Muscle of leg (tissue), 11 donors: ENCODE measurements around the gene SPATA7. TPM values are rescaled to one million over a fixed set of nuclear protein-coding genes. Genes with fewer than 3 reads are reported as not detected.

Source experiments
- DNase-seq: peaks from one replicate; pipeline ENCODE4 v3.0.0; 2013
- H3K27ac ChIP-seq: one replicate; pipeline ENCODE4 v1.5.1; 2013; ENCODE audit warnings: mild to moderate bottlenecking, low read length, control low read depth
- H3K27me3 ChIP-seq: one replicate; pipeline ENCODE4 v1.6.1; 2013; ENCODE audit warnings: low read length; ENCODE audit not compliant: control insufficient read depth, insufficient read depth
- H3K36me3 ChIP-seq: one replicate; pipeline ENCODE4 v1.6.1; 2013; ENCODE audit warnings: low read length; ENCODE audit not compliant: control insufficient read depth, insufficient read depth
- H3K4me1 ChIP-seq: one replicate; pipeline ENCODE4 v1.6.1; 2013; ENCODE audit warnings: low read length; ENCODE audit not compliant: control insufficient read depth, insufficient read depth
- H3K4me3 ChIP-seq: one replicate; pipeline ENCODE4 v1.5.1; 2013; ENCODE audit warnings: low read length, control low read depth
- H3K9me3 ChIP-seq: replicated peaks from 2 replicates; pipeline ENCODE4 v1.6.1; 2013; ENCODE audit warnings: low read depth, low read length; ENCODE audit not compliant: control insufficient read depth
- WGBS: methylation state at CpG from one replicate; pipeline ENCODE4 v1.1.5; 2013; ENCODE audit warnings: missing lambda C conversion rate; ENCODE audit not compliant: insufficient coverage; 5-methylcytosine and 5-hydroxymethylcytosine counted together
- polyA plus RNA-seq, 8 donors: library from polyadenylated mRNA; unstranded; fragments of 120-200 nt; gene quantifications; one replicate each; pipeline versions ENCODE4 v1.2.1 to v1.2.3, GENCODE V29; 2013; ENCODE audit warnings: inconsistent platforms in 1 of 8, low replicate concordance in 1 of 8; ENCODE audit not compliant: insufficient read length in 8 of 8, insufficient read depth in 1 of 8
- total RNA-seq: library from RNA; stranded (reverse); fragments of 120-200 nt; gene quantifications from one replicate; pipeline ENCODE4 v1.2.4, GENCODE V29; 2013

The SPATA7 gene
- total and polyA plus RNA-seq, 9 donors: 9.6 to 13.6 (median 11.1) TPM

GRCh38 chr14:88452231-88452630 lies 66.8 kb downstream of the SPATA7 start:
- Histone ChIP-seq H3K9me3 (no peaks in the 10 kb centered on the region), H3K36me3 (peaks cover 10% of the 10 kb centered on the region), H3K4me3 (no peak overlapping the region), H3K27ac (no peak overlapping the region), H3K4me1 (no peaks in the 10 kb centered on the region), H3K27me3 (no peaks in the 10 kb centered on the region)
- DNase-seq: no peak
- WGBS: 86% methylated on average over 4 of the region's 4 CpGs

- H3K27me3 ChIP-seq: no peaks in the 10 kb centered on the region
- peaks cover 10% of the 10 kb centered on the region for H3K36me3 ChIP-seq
- no CpG with 5 or more reads among the region's 2 CpGs for WGBS
- DNase-seq: no peak
- no peak overlapping the region for H3K27ac ChIP-seq
- H3K4me3 ChIP-seq: no peak overlapping the region
- no peaks in the 10 kb centered on the region for H3K4me1 ChIP-seq
- no peaks in the 10 kb centered on the region for H3K9me3 ChIP-seq
These were observed 69.4 kb downstream of the SPATA7 start for GRCh38 chr14:88454886-88455285.

- no peaks in the 10 kb centered on the region for H3K4me1 ChIP-seq
- 92% methylated on average over 2 of the region's 4 CpGs for WGBS
- H3K27me3 ChIP-seq: no peaks in the 10 kb centered on the region
- H3K9me3 ChIP-seq: peaks cover 4% of the 10 kb centered on the region
- H3K27ac ChIP-seq: no peak overlapping the region
- H3K36me3 ChIP-seq: peaks cover 29% of the 10 kb centered on the region
- no peak overlapping the region for H3K4me3 ChIP-seq
- DNase-seq: no peak
These were observed 77.9 kb downstream of the SPATA7 start for GRCh38 chr14:88463318-88463717.

GRCh38 chr14:88468406-88468805 lies 82.9 kb downstream of the SPATA7 start:
- H3K9me3 ChIP-seq: no peaks in the 10 kb centered on the region
- peaks cover 49% of the 10 kb centered on the region for H3K36me3 ChIP-seq
- H3K4me1 ChIP-seq: no peaks in the 10 kb centered on the region
- no CpG with 5 or more reads among the region's 1 CpG for WGBS
- no peak overlapping the region for H3K4me3 ChIP-seq
- no peaks in the 10 kb centered on the region for H3K27me3 ChIP-seq
- DNase-seq: no peak
- no peak overlapping the region for H3K27ac ChIP-seq

GRCh38 chr14:88470542-88471440 lies 85.3 kb downstream of the SPATA7 start:
- H3K27ac ChIP-seq: no peak overlapping the region
- peaks cover 54% of the 10 kb centered on the region for H3K36me3 ChIP-seq
- WGBS: no CpG with 5 or more reads among the region's 7 CpGs

GRCh38 chr14:88473791-88474190 lies 88.3 kb downstream of the SPATA7 start:
- H3K27ac ChIP-seq: no peak overlapping the region
- no CpG with 5 or more reads among the region's 1 CpG for WGBS

More at GRCh38 chr14:88470542-88471440, 85.3 kb downstream of the SPATA7 start:
- H3K9me3 ChIP-seq: no peaks in the 10 kb centered on the region
- no peak overlapping the region for H3K4me3 ChIP-seq
- DNase-seq: no peak
- no peaks in the 10 kb centered on the region for H3K27me3 ChIP-seq
- no peaks in the 10 kb centered on the region for H3K4me1 ChIP-seq

GRCh38 chr14:88476214-88476774 lies 90.8 kb downstream of the SPATA7 start:
- no peak overlapping the region for H3K4me3 ChIP-seq
- H3K36me3 ChIP-seq: peaks cover 58% of the 10 kb centered on the region
- no peak for DNase-seq
- H3K27ac ChIP-seq: no peak overlapping the region
- no peaks in the 10 kb centered on the region for H3K9me3 ChIP-seq
- 91% methylated on average over 5 of the region's 7 CpGs for WGBS
- no peaks in the 10 kb centered on the region for H3K27me3 ChIP-seq
- no peaks in the 10 kb centered on the region for H3K4me1 ChIP-seq

More at GRCh38 chr14:88473791-88474190, 88.3 kb downstream of the SPATA7 start:
- Histone ChIP-seq H3K9me3 (no peaks in the 10 kb centered on the region), H3K36me3 (peaks cover 50% of the 10 kb centered on the region), H3K4me1 (no peaks in the 10 kb centered on the region), H3K4me3 (no peak overlapping the region), H3K27me3 (no peaks in the 10 kb centered on the region)
- no peak for DNase-seq

- no CpG with 5 or more reads among the region's 2 CpGs for WGBS
- H3K36me3 ChIP-seq: peaks cover 59% of the 10 kb centered on the region
- H3K4me3 ChIP-seq: no peak overlapping the region
- H3K9me3 ChIP-seq: no peaks in the 10 kb centered on the region
- H3K27me3 ChIP-seq: no peaks in the 10 kb centered on the region
- DNase-seq: no peak
- H3K27ac ChIP-seq: no peak overlapping the region
- no peaks in the 10 kb centered on the region for H3K4me1 ChIP-seq
These were observed 91.4 kb downstream of the SPATA7 start for GRCh38 chr14:88476825-88477224.

GRCh38 chr14:88477513-88478250 lies 92.2 kb downstream of the SPATA7 start:
- Histone ChIP-seq H3K27me3 (no peaks in the 10 kb centered on the region), H3K27ac (no peak overlapping the region), H3K36me3 (peaks cover 62% of the 10 kb centered on the region), H3K4me1 (no peaks in the 10 kb centered on the region), H3K9me3 (no peaks in the 10 kb centered on the region), H3K4me3 (no peak overlapping the region)
- 96% methylated on average over 3 of the region's 6 CpGs for WGBS
- DNase-seq: no peak

- no peak for DNase-seq
- H3K4me3 ChIP-seq: no peak overlapping the region
- H3K36me3 ChIP-seq: peaks cover 70% of the 10 kb centered on the region
- H3K9me3 ChIP-seq: no peaks in the 10 kb centered on the region
- no peaks in the 10 kb centered on the region for H3K4me1 ChIP-seq
- no peak overlapping the region for H3K27ac ChIP-seq
- 96% methylated on average over 36 of the region's 36 CpGs for WGBS
- no peaks in the 10 kb centered on the region for H3K27me3 ChIP-seq
These were observed 93.5 kb downstream of the SPATA7 start for GRCh38 chr14:88478931-88479330.
